Aortic smooth muscle cell (primary cell): ENCODE data around the gene MAP3K7CL. TPM values are rescaled to one million over a fixed set of nuclear protein-coding genes. Genes with fewer than 3 reads are reported as not detected.

Experiments
- total RNA-seq: library from RNA; depleted of rRNA; stranded (reverse); fragments of >200 nt; gene quantifications from 2 replicates; pipeline ENCODE4 v1.2.3, GENCODE V29; 2014

Gene MAP3K7CL
- 20.2 and 50.9 TPM in 2 replicates for total RNA-seq

GRCh38 chr21:29130270-29130969, at the start of gene MAP3K7CL:
Gene MAP3K7CL (plus strand): TSS chr21:29130644. CDS start chr21:29133345, 2,701 bp downstream.

Other genes with a start within 250 kb of the MAP3K7CL start
- gene LTN1, start 137.8 kb upstream of the MAP3K7CL start, total RNA-seq: 22.3 and 23.0 TPM in 2 replicates
- gene RWDD2B, start 111.3 kb upstream of the MAP3K7CL start, total RNA-seq: 15.7 and 17.5 TPM in 2 replicates
- 38.7 and 41.7 TPM in 2 replicates for gene USP16, start 106.0 kb upstream of the MAP3K7CL start, total RNA-seq
- 161 and 189 TPM in 2 replicates for gene CCT8, start 57.0 kb upstream of the MAP3K7CL start, total RNA-seq
- 100 and 127 TPM in 2 replicates for gene BACH1, start 168.3 kb downstream of the MAP3K7CL start, total RNA-seq